Panc1 (cell line): ENCODE data around the gene RHEX.

Experiments
- POLR2AphosphoS5 ChIP-seq: IDR thresholded peaks from 2 replicates; pipeline ENCODE4 v1.6.1; 2012; ENCODE audit warnings: mild to moderate bottlenecking, low read depth, low read length, moderate library complexity
- SIN3A ChIP-seq: IDR thresholded peaks from 2 replicates; pipeline ENCODE4 v1.6.1; 2012; ENCODE audit warnings: low read depth, mild to moderate bottlenecking, low read length, moderate library complexity, borderline replicate concordance; ENCODE audit not compliant: insufficient read depth
- TCF7L2 ChIP-seq: IDR thresholded peaks from 2 replicates; pipeline ENCODE4 v1.6.1; 2011; ENCODE audit warnings: mild to moderate bottlenecking, low read depth, low read length, inconsistent platforms
- TF ChIP-seq, protein P1 (sequence below): fragments of 450-650 bp; IDR thresholded peaks from 2 replicates; pipeline ENCODE4 v1.5.1; 2017; ENCODE audit warnings: mild to moderate bottlenecking
- TF ChIP-seq, protein P2 (sequence below), 2 experiments: IDR thresholded peaks; 2 replicates each; pipeline ENCODE4 v1.6.1; 2011 to 2012; ENCODE audit warnings: low read depth in 2 of 2, control low read depth in 1 of 2, low read length in 1 of 2, mild to moderate bottlenecking in 1 of 2, moderate library complexity in 1 of 2; ENCODE audit not compliant: insufficient read depth in 1 of 2

DNA sequence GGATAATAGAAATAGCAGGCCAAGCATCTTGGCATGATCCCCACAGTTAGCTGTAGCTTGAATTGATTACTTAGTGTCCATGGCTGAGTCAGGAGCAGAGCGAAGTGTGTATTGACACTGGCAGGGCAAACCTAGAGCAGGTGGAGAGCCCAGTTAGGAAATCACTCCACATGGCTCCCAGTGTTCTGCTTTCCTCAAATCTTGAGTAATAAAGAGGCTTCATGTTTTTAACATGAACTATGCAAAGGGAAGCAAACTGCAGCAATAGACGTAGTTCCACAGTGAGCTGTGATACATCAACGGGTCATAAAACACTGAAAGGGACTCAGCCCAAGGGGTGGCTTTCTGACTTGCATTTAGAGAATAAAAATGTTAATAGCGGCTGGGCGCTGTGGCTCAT lies 28.9 kb downstream of the RHEX start:
- TF ChIP-seq, protein P1, sequence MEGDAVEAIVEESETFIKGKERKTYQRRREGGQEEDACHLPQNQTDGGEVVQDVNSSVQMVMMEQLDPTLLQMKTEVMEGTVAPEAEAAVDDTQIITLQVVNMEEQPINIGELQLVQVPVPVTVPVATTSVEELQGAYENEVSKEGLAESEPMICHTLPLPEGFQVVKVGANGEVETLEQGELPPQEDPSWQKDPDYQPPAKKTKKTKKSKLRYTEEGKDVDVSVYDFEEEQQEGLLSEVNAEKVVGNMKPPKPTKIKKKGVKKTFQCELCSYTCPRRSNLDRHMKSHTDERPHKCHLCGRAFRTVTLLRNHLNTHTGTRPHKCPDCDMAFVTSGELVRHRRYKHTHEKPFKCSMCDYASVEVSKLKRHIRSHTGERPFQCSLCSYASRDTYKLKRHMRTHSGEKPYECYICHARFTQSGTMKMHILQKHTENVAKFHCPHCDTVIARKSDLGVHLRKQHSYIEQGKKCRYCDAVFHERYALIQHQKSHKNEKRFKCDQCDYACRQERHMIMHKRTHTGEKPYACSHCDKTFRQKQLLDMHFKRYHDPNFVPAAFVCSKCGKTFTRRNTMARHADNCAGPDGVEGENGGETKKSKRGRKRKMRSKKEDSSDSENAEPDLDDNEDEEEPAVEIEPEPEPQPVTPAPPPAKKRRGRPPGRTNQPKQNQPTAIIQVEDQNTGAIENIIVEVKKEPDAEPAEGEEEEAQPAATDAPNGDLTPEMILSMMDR: no peak
- no peak for TF ChIP-seq TCF7L2
- no peak for TF ChIP-seq POLR2AphosphoS5
- TF ChIP-seq, protein P2, sequence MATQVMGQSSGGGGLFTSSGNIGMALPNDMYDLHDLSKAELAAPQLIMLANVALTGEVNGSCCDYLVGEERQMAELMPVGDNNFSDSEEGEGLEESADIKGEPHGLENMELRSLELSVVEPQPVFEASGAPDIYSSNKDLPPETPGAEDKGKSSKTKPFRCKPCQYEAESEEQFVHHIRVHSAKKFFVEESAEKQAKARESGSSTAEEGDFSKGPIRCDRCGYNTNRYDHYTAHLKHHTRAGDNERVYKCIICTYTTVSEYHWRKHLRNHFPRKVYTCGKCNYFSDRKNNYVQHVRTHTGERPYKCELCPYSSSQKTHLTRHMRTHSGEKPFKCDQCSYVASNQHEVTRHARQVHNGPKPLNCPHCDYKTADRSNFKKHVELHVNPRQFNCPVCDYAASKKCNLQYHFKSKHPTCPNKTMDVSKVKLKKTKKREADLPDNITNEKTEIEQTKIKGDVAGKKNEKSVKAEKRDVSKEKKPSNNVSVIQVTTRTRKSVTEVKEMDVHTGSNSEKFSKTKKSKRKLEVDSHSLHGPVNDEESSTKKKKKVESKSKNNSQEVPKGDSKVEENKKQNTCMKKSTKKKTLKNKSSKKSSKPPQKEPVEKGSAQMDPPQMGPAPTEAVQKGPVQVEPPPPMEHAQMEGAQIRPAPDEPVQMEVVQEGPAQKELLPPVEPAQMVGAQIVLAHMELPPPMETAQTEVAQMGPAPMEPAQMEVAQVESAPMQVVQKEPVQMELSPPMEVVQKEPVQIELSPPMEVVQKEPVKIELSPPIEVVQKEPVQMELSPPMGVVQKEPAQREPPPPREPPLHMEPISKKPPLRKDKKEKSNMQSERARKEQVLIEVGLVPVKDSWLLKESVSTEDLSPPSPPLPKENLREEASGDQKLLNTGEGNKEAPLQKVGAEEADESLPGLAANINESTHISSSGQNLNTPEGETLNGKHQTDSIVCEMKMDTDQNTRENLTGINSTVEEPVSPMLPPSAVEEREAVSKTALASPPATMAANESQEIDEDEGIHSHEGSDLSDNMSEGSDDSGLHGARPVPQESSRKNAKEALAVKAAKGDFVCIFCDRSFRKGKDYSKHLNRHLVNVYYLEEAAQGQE (IDR thresholded peaks at IDR 0.05; ENCODE audit: insufficient read depth in 1 of 2, low read depth in 2 of 2, low read length in 1 of 2): no peak
- no peak for TF ChIP-seq SIN3A
